RWPE2 (cell line): ENCODE measurements around the gene ETV6.

Source experiments
- ATAC-seq: fragments of 200-7000 bp; cut with Tn5 transposase; 3 replicates; pipeline ENCODE4 v1.9.1; 2021; ENCODE audit warnings: low read depth
- DNase-seq: peaks from one replicate; pipeline ENCODE4 v3.0.0-alpha.2; 2020; ENCODE audit warnings: low spot score
- H3K27ac ChIP-seq: fragments of 450-650 bp; 2 replicates; pipeline ENCODE4 v1.5.1; 2017; ENCODE audit warnings: mild to moderate bottlenecking; ENCODE audit not compliant: poor library complexity, severe bottlenecking
- H3K27me3 ChIP-seq: fragments of 250-450 bp; sonication (Bioruptor Pico); 2 replicates; pipeline ENCODE4 v1.5.1; 2021; ENCODE audit warnings: mild to moderate bottlenecking, moderate library complexity; ENCODE audit not compliant: insufficient read depth, poor library complexity, severe bottlenecking
- H3K36me3 ChIP-seq: fragments of 250-450 bp; sonication (Bioruptor Pico); 2 replicates; pipeline ENCODE4 v1.5.1; 2020; ENCODE audit warnings: low read depth, mild to moderate bottlenecking, moderate library complexity
- H3K4me1 ChIP-seq: fragments of 250-450 bp; sonication (Bioruptor Pico); 2 replicates; pipeline ENCODE4 v1.5.1; 2021; ENCODE audit warnings: mild to moderate bottlenecking, moderate library complexity; ENCODE audit not compliant: insufficient read depth, poor library complexity, severe bottlenecking
- H3K4me3 ChIP-seq: fragments of 250-450 bp; sonication (Bioruptor Pico); 2 replicates; pipeline ENCODE4 v1.5.1; 2021; ENCODE audit warnings: mild to moderate bottlenecking, moderate library complexity; ENCODE audit not compliant: severe bottlenecking
- H3K9me3 ChIP-seq: fragments of 250-450 bp; sonication (Bioruptor Pico); 2 replicates; pipeline ENCODE4 v1.5.1; 2021; ENCODE audit warnings: mild to moderate bottlenecking, moderate library complexity; ENCODE audit not compliant: severe bottlenecking
- CTCF ChIP-seq: fragments of 450-650 bp; IDR thresholded peaks from one replicate; pipeline ENCODE4 v1.5.1; 2017; ENCODE audit warnings: mild to moderate bottlenecking, moderate library complexity; ENCODE audit not compliant: poor library complexity, severe bottlenecking

Gene ETV6

GRCh38 chr12:11879306-11879705 is 229.8 kb downstream of the ETV6 start:
- H3K9me3 ChIP-seq: no peaks in the 10 kb centered on the region
- no peak for DNase-seq
- no peak for TF ChIP-seq CTCF
- H3K36me3 ChIP-seq: no peaks in the 10 kb centered on the region
- peaks cover 31% of the 10 kb centered on the region for H3K4me1 ChIP-seq
- H3K27ac ChIP-seq: no peak overlapping the region
- ATAC-seq: no peak
- no peaks in the 10 kb centered on the region for H3K27me3 ChIP-seq
- no peak overlapping the region for H3K4me3 ChIP-seq

- Histone ChIP-seq H3K4me3 (no peak overlapping the region), H3K9me3 (no peaks in the 10 kb centered on the region), H3K27me3 (no peaks in the 10 kb centered on the region), H3K36me3 (no peaks in the 10 kb centered on the region), H3K4me1 (peaks cover 37% of the 10 kb centered on the region), H3K27ac (no peak overlapping the region)
- TF ChIP-seq CTCF: no peak
- ATAC-seq (no peak), DNase-seq (no peak)
Measured at GRCh38 chr12:11880381-11880780, 230.9 kb downstream of the ETV6 start.

GRCh38 chr12:11881835-11882234 is 232.4 kb downstream of the ETV6 start:
- H3K9me3 ChIP-seq: no peaks in the 10 kb centered on the region
- no peak overlapping the region for H3K27ac ChIP-seq
- TF ChIP-seq CTCF: no peak
- H3K4me1 ChIP-seq: peaks cover 36% of the 10 kb centered on the region
- ATAC-seq (no peak), DNase-seq (no peak)
- H3K36me3 ChIP-seq: peaks cover 4% of the 10 kb centered on the region; the same call in 1 of the 2 replicates
- no peaks in the 10 kb centered on the region for H3K27me3 ChIP-seq
- no peak overlapping the region for H3K4me3 ChIP-seq

- Histone ChIP-seq H3K27ac (no peak overlapping the region), H3K27me3 (no peaks in the 10 kb centered on the region), H3K9me3 (no peaks in the 10 kb centered on the region), H3K36me3 (peaks cover 8% of the 10 kb centered on the region; the same call in 1 of the 2 replicates), H3K4me3 (no peak overlapping the region), H3K4me1 (peaks cover 36% of the 10 kb centered on the region)
- no peak for TF ChIP-seq CTCF
- ATAC-seq: no peak
- DNase-seq: no peak
Measured at GRCh38 chr12:11882301-11883019, 233.0 kb downstream of the ETV6 start.

GRCh38 chr12:11884116-11884515 is 234.6 kb downstream of the ETV6 start:
- TF ChIP-seq CTCF: no peak
- no peaks in the 10 kb centered on the region for H3K9me3 ChIP-seq
- peaks cover 24% of the 10 kb centered on the region for H3K4me1 ChIP-seq
- H3K36me3 ChIP-seq: peaks cover 8% of the 10 kb centered on the region; the same call in 1 of the 2 replicates
- DNase-seq (no peak), ATAC-seq (no peak)
- H3K27me3 ChIP-seq: no peaks in the 10 kb centered on the region
- H3K27ac ChIP-seq: peak overlapping the region; percentile 96
- H3K4me3 ChIP-seq: no peak overlapping the region
